ENCODE data around the gene SGK2.

DNA sequence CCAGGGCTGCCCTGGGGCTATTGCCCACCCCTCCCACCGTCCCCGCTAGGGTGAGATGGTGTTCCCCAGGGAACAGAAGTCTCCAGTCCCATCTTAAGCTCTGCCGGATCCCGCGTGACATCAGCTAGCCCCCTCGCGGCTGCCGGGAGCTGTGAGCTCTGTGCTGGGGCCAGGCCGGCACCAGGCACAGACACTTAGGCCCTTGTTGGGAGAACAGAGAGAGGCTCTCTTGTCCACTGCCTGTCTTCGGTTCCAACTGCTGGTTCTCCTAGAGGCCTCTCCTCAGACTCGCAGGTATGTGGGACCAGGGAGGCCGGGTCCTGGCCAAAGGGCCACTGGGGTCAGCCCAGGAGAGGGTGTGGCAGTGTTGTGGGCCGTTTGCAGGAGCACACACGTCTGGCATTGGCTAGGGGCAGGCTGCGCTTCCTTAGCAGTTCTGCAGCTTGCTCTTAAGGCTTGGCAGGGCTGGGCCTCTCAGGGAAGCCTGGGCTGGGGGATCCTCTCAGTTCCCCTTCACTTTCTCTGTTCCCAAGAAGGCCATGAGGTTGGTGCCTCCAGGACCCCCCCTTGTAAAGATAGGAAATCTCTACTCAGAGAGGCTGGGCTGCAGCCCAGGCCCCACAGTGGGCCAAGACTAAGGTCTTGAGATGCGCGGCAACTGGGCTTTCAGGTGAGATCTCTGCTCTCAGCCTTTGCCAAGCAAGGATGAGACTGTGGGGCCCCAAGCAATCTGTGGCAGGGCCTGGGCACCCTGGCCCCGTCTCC is 6.3 kb downstream of the SGK2 start:
- TF ChIP-seq, protein P1, sequence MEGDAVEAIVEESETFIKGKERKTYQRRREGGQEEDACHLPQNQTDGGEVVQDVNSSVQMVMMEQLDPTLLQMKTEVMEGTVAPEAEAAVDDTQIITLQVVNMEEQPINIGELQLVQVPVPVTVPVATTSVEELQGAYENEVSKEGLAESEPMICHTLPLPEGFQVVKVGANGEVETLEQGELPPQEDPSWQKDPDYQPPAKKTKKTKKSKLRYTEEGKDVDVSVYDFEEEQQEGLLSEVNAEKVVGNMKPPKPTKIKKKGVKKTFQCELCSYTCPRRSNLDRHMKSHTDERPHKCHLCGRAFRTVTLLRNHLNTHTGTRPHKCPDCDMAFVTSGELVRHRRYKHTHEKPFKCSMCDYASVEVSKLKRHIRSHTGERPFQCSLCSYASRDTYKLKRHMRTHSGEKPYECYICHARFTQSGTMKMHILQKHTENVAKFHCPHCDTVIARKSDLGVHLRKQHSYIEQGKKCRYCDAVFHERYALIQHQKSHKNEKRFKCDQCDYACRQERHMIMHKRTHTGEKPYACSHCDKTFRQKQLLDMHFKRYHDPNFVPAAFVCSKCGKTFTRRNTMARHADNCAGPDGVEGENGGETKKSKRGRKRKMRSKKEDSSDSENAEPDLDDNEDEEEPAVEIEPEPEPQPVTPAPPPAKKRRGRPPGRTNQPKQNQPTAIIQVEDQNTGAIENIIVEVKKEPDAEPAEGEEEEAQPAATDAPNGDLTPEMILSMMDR (IDR thresholded peaks at IDR 0.05): no peak
- TF ChIP-seq EZH2phosphoT487 (IDR thresholded peaks at IDR 0.05) (no peak), EZH2 (IDR thresholded peaks at IDR 0.05) (no peak)
